Right atrium auricular region (tissue), 2 donors: ENCODE data around the gene GPR137C. TPM values are rescaled to one million over a fixed set of nuclear protein-coding genes. Genes with fewer than 3 reads are reported as not detected.
A peak's percentile ranks its signal among the peaks of the same experiment; 100 is the strongest.
"Not testable (repeated sequence)": the region's sequence is repeated elsewhere in the genome, so short reads cannot be mapped to it uniquely, and the experiment has no call there.

Source experiments
- DNase-seq: peaks from one replicate; pipeline ENCODE4 v3.0.0-alpha.2; 2019; ENCODE audit warnings: low spot score
- H3K27ac ChIP-seq, 2 donors: fragments of 200-600 bp; sonication (generic); 1 replicate in 1 of 2; 2 replicates in 1 of 2; pipeline ENCODE4 v1.5.1; 2016 to 2019
- H3K27me3 ChIP-seq, 2 donors: fragments of 200-600 bp; sonication (generic); one replicate each; pipeline versions ENCODE4 v1.5.1 to v1.6.0; 2017 to 2019
- H3K36me3 ChIP-seq: fragments of 200-600 bp; sonication (generic); one replicate; pipeline ENCODE4 v1.5.1; 2016
- H3K4me1 ChIP-seq, 2 donors: fragments of 200-600 bp; sonication (generic); one replicate each; pipeline versions ENCODE4 v1.5.1 to v1.6.0; 2017 to 2019
- H3K4me3 ChIP-seq, 2 donors: fragments of 200-600 bp; sonication (generic); 1 replicate in 1 of 2; 2 replicates in 1 of 2; pipeline ENCODE4 v1.5.1; 2017 to 2019; ENCODE audit warnings: mild to moderate bottlenecking in 1 of 2, moderate library complexity in 1 of 2
- H3K9me3 ChIP-seq, 2 donors: fragments of 200-600 bp; sonication (generic); one replicate each; pipeline ENCODE4 v1.5.1; 2019
- CTCF ChIP-seq, 2 donors: fragments of 200-600 bp; sonication (generic); IDR thresholded peaks; one replicate each; pipeline ENCODE4 v1.5.1; 2019; ENCODE audit warnings: antibody characterized with exemption in 2 of 2
- total RNA-seq, 2 donors: library from RNA; depleted of rRNA; stranded (reverse); fragments of >200 nt; gene quantifications; one replicate each; pipeline ENCODE4 v1.1.0, GENCODE V29; 2016

Gene GPR137C
- total RNA-seq, 2 donors from 2014 or later = 0.85 to 0.98 TPM

- H3K27ac ChIP-seq = peak overlapping the region; percentile 90 to 97
- H3K9me3 ChIP-seq = no peaks in the 10 kb centered on the region
- H3K4me1 ChIP-seq = peaks cover 0 to 28% of the 10 kb centered on the region in 2 donors
- DNase-seq = no peak
- peak overlapping the region; percentile 70 to 93 for H3K4me3 ChIP-seq
- H3K27me3 ChIP-seq = no peaks in the 10 kb centered on the region
- H3K36me3 ChIP-seq = no peaks in the 10 kb centered on the region
- peak in 1 of 2 donors; percentile 42 for TF ChIP-seq CTCF (IDR thresholded peaks at IDR 0.05)
These were observed 957 bp upstream of the GPR137C start for GRCh38 chr14:52551696-52552062.

DNA sequence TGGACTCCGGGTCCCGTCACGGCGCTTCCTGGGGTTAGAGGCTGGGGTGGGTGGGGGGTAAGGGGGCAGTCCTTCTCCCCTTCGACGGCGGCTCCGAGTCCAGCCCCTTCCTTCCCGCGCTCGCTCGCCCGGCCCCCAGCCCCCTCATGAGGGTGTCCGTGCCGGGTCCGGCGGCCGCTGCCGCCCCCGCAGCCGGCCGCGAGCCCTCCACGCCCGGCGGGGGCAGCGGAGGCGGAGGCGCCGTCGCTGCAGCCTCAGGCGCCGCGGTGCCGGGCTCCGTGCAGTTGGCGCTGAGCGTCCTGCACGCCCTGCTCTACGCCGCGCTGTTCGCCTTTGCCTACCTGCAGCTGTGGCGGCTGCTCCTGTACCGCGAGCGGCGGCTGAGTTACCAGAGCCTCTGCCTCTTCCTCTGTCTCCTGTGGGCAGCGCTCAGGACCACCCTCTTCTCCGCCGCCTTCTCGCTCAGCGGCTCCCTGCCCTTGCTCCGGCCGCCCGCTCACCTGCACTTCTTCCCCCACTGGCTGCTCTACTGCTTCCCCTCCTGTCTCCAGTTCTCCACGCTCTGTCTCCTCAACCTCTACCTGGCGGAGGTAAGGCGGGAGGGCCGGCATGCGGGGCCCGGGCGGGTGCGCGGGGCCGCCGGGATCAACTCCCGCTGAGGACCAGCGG, 500 bp downstream of the GPR137C start:
- H3K27ac ChIP-seq = peak overlapping the region; percentile 88 to 97
- H3K27me3 ChIP-seq = no peaks in the 10 kb centered on the region
- H3K9me3 ChIP-seq = no peaks in the 10 kb centered on the region
- H3K4me1 ChIP-seq = peaks cover 0 to 19% of the 10 kb centered on the region in 2 donors
- H3K36me3 ChIP-seq = no peaks in the 10 kb centered on the region
- TF ChIP-seq CTCF (IDR thresholded peaks at IDR 0.05) = no peak
- DNase-seq = no peak
- H3K4me3 ChIP-seq = peak overlapping the region; percentile 68 to 93

GRCh38 chr14:52553671-52554575, 1.3 kb downstream of the GPR137C start:
- Histone ChIP-seq H3K4me3 (peak overlapping the region; percentile 68 to 93), H3K27ac (peak overlapping the region; percentile 88 to 97), H3K4me1 (peaks cover 0 to 19% of the 10 kb centered on the region in 2 donors), H3K9me3 (no peaks in the 10 kb centered on the region), H3K27me3 (no peaks in the 10 kb centered on the region), H3K36me3 (no peaks in the 10 kb centered on the region)
- peak; percentile 92 for DNase-seq
- no peak for TF ChIP-seq CTCF (IDR thresholded peaks at IDR 0.05)

- DNase-seq = no peak
- H3K9me3 ChIP-seq = no peaks in the 10 kb centered on the region
- no peak for TF ChIP-seq CTCF (IDR thresholded peaks at IDR 0.05)
- H3K27ac ChIP-seq = no peak overlapping the region
- no peaks in the 10 kb centered on the region for H3K27me3 ChIP-seq
- H3K36me3 ChIP-seq = no peaks in the 10 kb centered on the region
- no peak overlapping the region for H3K4me3 ChIP-seq
- H3K4me1 ChIP-seq = peaks cover 0 to 7% of the 10 kb centered on the region in 2 donors
These were observed 6.1 kb downstream of the GPR137C start for GRCh38 chr14:52558688-52559087.

DNA sequence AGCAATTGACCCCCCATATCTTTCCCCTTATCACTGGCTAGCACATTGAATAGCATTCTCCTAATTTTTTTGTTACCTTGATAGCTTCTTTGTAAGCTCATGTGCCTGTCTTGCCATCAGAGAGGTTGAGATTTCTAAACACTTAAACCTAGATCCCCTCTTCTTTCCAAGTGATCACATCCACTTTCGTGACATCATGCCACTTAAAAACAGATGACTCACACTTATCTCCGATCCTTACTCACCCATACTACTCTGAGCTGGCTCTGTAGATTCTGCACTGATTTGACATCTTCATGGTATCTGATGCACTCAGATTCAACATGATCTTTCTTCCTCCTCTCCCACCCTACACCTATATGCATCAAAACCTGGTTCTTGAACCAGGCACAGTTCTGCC, 10.5 kb downstream of the GPR137C start:
- Histone ChIP-seq H3K27me3 (no peaks in the 10 kb centered on the region), H3K27ac (no peak overlapping the region), H3K4me1 (no peaks in the 10 kb centered on the region), H3K9me3 (no peaks in the 10 kb centered on the region), H3K4me3 (no peak overlapping the region), H3K36me3 (no peaks in the 10 kb centered on the region)
- TF ChIP-seq CTCF (IDR thresholded peaks at IDR 0.05) = no peak
- DNase-seq = no peak

DNA sequence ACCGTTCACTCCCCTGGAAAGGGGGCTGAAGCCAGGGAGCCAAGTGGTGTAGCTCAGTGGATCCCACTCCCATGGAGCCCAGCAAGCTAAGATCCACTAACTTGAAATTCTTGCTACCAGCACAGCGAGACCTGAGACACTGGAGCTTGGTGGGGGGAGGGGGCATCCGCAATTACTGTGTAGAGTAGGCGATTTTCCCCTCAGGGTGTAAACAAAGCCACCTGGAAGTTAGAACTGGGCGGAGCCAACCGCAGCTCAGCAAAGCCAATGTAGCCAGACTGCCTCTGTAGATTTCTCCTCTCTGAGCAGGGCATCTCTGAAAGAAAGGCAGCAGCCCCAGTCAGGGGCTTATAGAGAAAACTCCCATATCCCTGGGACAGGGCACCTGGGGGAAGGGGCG, 15.8 kb downstream of the GPR137C start:
- H3K27ac ChIP-seq, H3K4me3 ChIP-seq, H3K4me1 ChIP-seq, H3K36me3 ChIP-seq, DNase-seq, H3K27me3 ChIP-seq: not testable (repeated sequence)
- peaks cover 0 to 32% of the 10 kb centered on the region in 2 donors for H3K9me3 ChIP-seq
